ENCODE results near the gene SH3PXD2A.

GRCh38 chr10:103795634-103796270, 59.6 kb downstream of the SH3PXD2A start:
- TF ChIP-seq, protein P1, sequence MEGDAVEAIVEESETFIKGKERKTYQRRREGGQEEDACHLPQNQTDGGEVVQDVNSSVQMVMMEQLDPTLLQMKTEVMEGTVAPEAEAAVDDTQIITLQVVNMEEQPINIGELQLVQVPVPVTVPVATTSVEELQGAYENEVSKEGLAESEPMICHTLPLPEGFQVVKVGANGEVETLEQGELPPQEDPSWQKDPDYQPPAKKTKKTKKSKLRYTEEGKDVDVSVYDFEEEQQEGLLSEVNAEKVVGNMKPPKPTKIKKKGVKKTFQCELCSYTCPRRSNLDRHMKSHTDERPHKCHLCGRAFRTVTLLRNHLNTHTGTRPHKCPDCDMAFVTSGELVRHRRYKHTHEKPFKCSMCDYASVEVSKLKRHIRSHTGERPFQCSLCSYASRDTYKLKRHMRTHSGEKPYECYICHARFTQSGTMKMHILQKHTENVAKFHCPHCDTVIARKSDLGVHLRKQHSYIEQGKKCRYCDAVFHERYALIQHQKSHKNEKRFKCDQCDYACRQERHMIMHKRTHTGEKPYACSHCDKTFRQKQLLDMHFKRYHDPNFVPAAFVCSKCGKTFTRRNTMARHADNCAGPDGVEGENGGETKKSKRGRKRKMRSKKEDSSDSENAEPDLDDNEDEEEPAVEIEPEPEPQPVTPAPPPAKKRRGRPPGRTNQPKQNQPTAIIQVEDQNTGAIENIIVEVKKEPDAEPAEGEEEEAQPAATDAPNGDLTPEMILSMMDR (IDR thresholded peaks at IDR 0.05 in 4 of 5, conservative IDR thresholded peaks at IDR 0.05 in 1 of 5): no peak
- TF ChIP-seq POLR2A (IDR thresholded peaks at IDR 0.05): no peak

All from gastrocnemius medialis (tissue), 4 donors.